AG10803 (cell line): ENCODE results near the gene SUCNR1.

Experiments
- DNase-seq: peaks from one replicate; pipeline ENCODE4 v3.0.0; 2010; ENCODE audit warnings: low read depth
- H3K4me3 ChIP-seq: 2 replicates; pipeline ENCODE4 v1.5.1; 2011; ENCODE audit warnings: mild to moderate bottlenecking, low read length, control low read depth
- TF ChIP-seq, protein P1 (sequence below): conservative IDR thresholded peaks from 2 replicates; pipeline ENCODE4 v1.5.1; 2011; ENCODE audit warnings: mild to moderate bottlenecking, low read length, control low read depth, inconsistent platforms

Gene SUCNR1, protein sequence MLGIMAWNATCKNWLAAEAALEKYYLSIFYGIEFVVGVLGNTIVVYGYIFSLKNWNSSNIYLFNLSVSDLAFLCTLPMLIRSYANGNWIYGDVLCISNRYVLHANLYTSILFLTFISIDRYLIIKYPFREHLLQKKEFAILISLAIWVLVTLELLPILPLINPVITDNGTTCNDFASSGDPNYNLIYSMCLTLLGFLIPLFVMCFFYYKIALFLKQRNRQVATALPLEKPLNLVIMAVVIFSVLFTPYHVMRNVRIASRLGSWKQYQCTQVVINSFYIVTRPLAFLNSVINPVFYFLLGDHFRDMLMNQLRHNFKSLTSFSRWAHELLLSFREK

DNA sequence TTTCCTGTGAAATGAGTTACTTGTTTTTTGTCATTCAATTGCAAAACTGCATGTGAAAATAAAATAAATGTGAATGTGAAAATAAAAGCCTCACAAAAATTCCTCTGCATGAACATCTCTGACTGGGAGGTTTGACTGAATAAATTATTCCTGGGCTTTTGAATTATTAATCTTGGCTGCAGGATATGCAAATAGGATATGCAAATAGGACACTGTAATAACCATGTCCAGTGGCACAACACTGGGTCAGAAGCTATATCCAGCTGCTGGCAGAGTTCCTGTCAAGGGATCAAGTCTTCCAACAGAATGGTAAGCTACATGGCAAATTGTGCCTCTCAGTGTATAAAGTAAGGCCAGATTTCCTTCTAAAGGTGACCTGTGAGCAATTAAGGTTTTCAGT, at the start of gene SUCNR1:
Gene SUCNR1, plus strand, starts transcription at position 246 of the 400 bp plus-strand sequence. CDS start 6,250 bp downstream, outside the sequence.
- DNase-seq, result no peak
- no peak within 1 kb of the TSS for H3K4me3 ChIP-seq
- TF ChIP-seq, protein P1, sequence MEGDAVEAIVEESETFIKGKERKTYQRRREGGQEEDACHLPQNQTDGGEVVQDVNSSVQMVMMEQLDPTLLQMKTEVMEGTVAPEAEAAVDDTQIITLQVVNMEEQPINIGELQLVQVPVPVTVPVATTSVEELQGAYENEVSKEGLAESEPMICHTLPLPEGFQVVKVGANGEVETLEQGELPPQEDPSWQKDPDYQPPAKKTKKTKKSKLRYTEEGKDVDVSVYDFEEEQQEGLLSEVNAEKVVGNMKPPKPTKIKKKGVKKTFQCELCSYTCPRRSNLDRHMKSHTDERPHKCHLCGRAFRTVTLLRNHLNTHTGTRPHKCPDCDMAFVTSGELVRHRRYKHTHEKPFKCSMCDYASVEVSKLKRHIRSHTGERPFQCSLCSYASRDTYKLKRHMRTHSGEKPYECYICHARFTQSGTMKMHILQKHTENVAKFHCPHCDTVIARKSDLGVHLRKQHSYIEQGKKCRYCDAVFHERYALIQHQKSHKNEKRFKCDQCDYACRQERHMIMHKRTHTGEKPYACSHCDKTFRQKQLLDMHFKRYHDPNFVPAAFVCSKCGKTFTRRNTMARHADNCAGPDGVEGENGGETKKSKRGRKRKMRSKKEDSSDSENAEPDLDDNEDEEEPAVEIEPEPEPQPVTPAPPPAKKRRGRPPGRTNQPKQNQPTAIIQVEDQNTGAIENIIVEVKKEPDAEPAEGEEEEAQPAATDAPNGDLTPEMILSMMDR, result no peak

DNA sequence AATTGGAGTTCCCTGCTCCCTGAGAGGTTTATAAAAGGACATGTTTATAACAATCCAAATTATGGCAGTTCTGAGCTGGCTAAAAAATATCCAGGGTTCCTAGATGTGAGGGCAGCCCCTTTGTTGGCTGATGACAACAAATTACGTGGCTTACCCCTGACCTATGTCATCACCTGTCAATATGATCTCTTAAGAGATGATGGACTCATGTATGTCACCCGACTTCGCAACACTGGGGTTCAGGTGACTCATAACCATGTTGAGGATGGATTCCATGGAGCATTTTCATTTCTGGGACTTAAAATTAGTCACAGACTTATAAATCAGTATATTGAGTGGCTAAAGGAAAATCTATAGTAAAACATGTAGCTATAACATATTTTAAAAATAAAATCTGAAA, 45.6 kb upstream of the SUCNR1 start:
- TF ChIP-seq, protein P1, result no peak
- no peak overlapping the region for H3K4me3 ChIP-seq
- DNase-seq, result no peak

DNA sequence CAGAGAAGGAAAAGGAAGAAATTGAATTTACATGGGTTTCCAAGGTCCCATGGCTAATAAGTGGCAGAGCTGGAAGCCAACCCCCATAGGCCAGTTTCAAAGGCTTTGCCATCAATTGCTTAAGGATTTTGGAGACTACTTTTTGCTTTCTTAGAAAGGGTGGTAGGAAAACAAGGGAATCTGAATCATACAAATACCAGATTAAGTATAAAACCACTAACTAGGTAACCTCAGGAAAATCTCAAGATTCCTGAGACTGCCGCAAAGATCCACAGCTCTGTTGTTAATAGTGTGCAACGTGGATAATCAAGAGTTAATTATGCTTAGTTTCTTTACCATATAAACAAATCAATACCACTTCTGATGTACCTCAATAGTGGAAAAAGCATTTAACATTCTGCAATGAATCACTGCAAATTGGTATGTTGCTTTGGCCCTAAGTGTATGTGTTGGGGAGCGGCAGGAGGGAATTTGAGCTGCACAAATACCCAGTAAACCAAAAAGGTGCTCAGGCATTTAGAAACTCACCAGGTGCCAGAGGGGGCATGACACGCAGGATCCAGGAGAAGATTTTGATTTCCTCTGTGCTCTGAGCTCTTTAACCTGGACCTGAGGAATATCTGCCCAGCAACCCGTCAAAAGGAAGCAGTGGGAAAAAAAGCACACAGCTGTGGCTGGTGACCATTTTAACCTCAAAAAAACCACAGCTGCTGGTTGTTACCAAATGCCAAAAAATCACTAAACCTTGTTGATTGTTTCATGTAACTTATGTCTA, 37.5 kb upstream of the SUCNR1 start:
- H3K4me3 ChIP-seq, result no peak overlapping the region
- TF ChIP-seq, protein P1, result no peak
- DNase-seq, result peak; percentile 53

DNA sequence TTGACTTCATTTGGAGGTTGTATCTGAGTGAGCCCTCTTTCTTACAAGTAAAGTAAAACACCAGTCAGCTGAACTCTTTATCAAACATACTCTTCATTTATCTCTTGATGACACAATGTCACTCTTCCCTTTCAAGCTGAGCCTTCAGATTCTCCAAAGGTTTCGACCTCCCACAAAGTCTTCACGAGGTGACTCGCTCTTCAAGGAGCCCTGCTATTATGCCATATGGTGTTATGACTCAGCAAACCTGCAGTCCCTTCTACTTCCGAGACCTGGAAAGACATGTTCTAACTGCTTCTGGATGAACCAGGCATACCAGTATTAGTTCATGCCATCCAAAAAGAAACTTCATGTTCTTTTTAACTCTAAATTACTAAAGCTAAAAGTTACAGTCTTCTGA, 36.4 kb upstream of the SUCNR1 start:
- no peak overlapping the region for H3K4me3 ChIP-seq
- TF ChIP-seq, protein P1, result no peak
- DNase-seq, result peak; percentile 74

DNA sequence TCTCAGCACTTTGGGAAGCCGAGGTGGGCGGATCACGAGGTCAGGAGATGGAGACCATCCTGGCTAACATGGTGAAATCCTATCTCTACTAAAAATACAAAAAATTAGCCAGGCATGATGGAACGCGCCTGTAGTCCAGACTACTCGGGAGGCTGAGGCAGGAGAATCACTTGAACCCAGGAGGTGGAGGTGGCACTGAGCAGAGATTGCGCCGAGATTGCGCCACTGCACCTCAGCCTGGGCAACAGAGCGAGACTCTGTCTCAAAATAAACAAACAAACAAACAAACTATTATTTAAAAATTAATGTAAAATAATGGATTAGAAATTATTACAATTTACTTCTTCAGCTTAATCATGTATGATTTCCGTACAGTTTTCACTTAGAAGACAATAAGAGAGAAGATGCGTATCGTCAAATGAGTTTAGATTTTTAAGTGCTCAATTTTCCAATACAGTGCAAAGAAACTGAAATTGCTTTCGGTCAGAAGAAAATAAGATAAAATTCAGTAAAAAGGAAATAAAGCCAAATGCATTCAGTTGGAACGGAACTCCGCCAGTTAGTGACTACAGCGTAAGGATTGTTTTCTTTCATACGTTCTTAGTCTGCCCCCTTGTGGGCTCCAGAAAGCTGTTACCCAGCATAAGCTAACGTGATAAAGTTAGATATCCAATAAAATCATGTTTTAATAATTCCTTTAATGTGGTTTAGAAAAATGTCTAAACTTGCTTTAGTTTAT, 34.7 kb upstream of the SUCNR1 start:
- TF ChIP-seq, protein P1, result peak; percentile 84
- DNase-seq, result peak; percentile 83
- H3K4me3 ChIP-seq, result peak overlapping the region; percentile 5; the same call in 1 of the 2 replicates

DNA sequence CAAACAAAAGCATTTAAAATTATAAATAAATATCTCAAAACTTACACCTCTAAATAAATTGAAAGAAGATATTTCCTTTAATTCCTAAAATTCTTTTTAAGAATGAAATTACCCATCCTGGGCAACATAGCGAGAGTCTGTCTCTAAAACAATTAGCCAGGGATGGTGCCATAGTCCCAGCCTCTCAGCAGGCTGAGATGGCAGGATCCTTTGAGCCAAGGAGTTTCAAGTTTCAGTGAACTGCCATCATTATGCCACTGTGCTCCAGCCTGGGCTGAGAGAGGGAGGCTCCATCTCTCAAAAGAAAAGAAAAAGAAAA, 34.2 kb upstream of the SUCNR1 start:
- TF ChIP-seq, protein P1, result no peak
- no peak for DNase-seq
- H3K4me3 ChIP-seq, result no peak overlapping the region
